ENCODE data around the gene ALK. TPM values are rescaled to one million over a fixed set of nuclear protein-coding genes. Genes with fewer than 3 reads are reported as not detected.

ALK gene
- polyA plus RNA-seq, 2 of the 4 experiments (the other 2 are of a cell fraction) = not detected

- POLR2A ChIA-PET = no interaction called here
- WGBS (ENCODE audit: missing lambda C conversion rate) = 7% methylated on average over 4 of the region's 4 CpGs
- Histone ChIP-seq H3K4me2 (no peak overlapping the region), H3K9me3 (no peaks in the 10 kb centered on the region), H3K27ac (no peak overlapping the region), H3K4me1 (no peaks in the 10 kb centered on the region), H3K4me3 (no peak overlapping the region)
- no peak for TF ChIP-seq ZSCAN20 (CRISPR knock-in tag; IDR thresholded peaks at IDR 0.05)
- no peak for TF ChIP-seq RFX5 (IDR thresholded peaks at IDR 0.05)
- TF ChIP-seq CEBPB (IDR thresholded peaks at IDR 0.05) = no peak
- TF ChIP-seq RCOR1 (IDR thresholded peaks at IDR 0.05; ENCODE audit: low read depth, low read length) = no peak
- TF ChIP-seq JUNB (IDR thresholded peaks at IDR 0.05) = no peak
- no peak for TF ChIP-seq POLR2A (IDR thresholded peaks at IDR 0.05; ENCODE audit: low read length)
- TF ChIP-seq, protein P1, sequence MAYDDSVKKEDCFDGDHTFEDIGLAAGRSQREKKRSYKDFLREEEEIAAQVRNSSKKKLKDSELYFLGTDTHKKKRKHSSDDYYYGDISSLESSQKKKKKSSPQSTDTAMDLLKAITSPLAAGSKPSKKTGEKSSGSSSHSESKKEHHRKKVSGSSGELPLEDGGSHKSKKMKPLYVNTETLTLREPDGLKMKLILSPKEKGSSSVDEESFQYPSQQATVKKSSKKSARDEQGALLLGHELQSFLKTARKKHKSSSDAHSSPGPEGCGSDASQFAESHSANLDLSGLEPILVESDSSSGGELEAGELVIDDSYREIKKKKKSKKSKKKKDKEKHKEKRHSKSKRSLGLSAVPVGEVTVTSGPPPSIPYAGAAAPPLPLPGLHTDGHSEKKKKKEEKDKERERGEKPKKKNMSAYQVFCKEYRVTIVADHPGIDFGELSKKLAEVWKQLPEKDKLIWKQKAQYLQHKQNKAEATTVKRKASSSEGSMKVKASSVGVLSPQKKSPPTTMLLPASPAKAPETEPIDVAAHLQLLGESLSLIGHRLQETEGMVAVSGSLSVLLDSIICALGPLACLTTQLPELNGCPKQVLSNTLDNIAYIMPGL (CRISPR knock-in tag; IDR thresholded peaks at IDR 0.05; ENCODE audit: borderline replicate concordance) = no peak
- TF ChIP-seq TP53 (CRISPR knock-in tag; IDR thresholded peaks at IDR 0.05) = no peak
- TF ChIP-seq, protein P2, sequence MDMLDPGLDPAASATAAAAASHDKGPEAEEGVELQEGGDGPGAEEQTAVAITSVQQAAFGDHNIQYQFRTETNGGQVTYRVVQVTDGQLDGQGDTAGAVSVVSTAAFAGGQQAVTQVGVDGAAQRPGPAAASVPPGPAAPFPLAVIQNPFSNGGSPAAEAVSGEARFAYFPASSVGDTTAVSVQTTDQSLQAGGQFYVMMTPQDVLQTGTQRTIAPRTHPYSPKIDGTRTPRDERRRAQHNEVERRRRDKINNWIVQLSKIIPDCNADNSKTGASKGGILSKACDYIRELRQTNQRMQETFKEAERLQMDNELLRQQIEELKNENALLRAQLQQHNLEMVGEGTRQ (IDR thresholded peaks at IDR 0.05) = no peak
- no peak for TF ChIP-seq RAD21 (conservative IDR thresholded peaks at IDR 0.05 in 1 of 2, IDR thresholded peaks at IDR 0.05 in 1 of 2)
- no peak for TF ChIP-seq NFE2L2 (conservative IDR thresholded peaks at IDR 0.05; ENCODE audit: low read length)
- TF ChIP-seq, protein P3, sequence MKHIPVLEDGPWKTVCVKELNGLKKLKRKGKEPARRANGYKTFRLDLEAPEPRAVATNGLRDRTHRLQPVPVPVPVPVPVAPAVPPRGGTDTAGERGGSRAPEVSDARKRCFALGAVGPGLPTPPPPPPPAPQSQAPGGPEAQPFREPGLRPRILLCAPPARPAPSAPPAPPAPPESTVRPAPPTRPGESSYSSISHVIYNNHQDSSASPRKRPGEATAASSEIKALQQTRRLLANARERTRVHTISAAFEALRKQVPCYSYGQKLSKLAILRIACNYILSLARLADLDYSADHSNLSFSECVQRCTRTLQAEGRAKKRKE (CRISPR knock-in tag; IDR thresholded peaks at IDR 0.05; ENCODE audit: low read depth) = no peak
- no peak for TF ChIP-seq ZFP36 (IDR thresholded peaks at IDR 0.05; ENCODE audit: borderline replicate concordance, partially characterized antibody)
- TF ChIP-seq CHD2 (IDR thresholded peaks at IDR 0.05; ENCODE audit: low read length, partially characterized antibody) = no peak
- TF ChIP-seq KDM1A (IDR thresholded peaks at IDR 0.05; ENCODE audit: low read depth) = no peak
- no peak for TF ChIP-seq HOXB5 (CRISPR knock-in tag; IDR thresholded peaks at IDR 0.05)
- DNase-seq (ENCODE audit: low read depth in 1 of 2, low spot score in 1 of 2) (no peak), FAIRE-seq (no peak), ATAC-seq (no peak)
- CTCF ChIA-PET = interaction anchor here (1.5 kb wide), 1 partner anchor 31 kb away, joined by 5 read pairs; no protein-coding TSS in a partner anchor
Measured at GRCh38 chr2:29487967-29488555, 433.3 kb downstream of the ALK start.

DNA sequence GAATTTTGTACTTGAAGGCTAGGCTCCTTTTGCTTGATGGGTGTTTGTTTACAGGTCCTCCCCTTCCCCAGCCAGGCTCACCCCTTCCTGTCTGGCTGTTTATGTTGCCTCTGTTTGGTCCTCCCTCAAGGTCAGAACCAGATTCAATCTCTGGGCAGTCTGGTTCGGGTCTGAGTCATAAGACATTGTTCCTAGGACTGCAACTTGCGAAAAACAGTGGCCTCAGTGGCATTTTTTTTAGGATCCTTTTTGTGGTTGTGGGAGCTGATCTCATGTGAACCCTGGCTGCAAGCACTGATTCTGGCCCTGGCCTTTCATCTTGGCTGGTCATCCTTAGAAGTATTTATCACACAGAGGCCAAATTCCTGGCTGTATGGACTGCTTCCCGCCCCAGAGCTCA is 435.8 kb downstream of the ALK start:
- no peak overlapping the region for H3K4me2 ChIP-seq
- ChIA-PET POLR2A (no interaction called here), CTCF (interaction anchor here (0.6 to 1.5 kb wide), 3 partner anchors 9 to 848 kb away, joined by 3 to 4 read pairs (median 3); no protein-coding TSS in a partner anchor)
- TF ChIP-seq RNF2 (IDR thresholded peaks at IDR 0.05; ENCODE audit: borderline replicate concordance, low read depth) = no peak
- no peak for TF ChIP-seq SMC3 (IDR thresholded peaks at IDR 0.05)
- TF ChIP-seq ZFP36 (IDR thresholded peaks at IDR 0.05; ENCODE audit: borderline replicate concordance, partially characterized antibody) = no peak
- no peak for TF ChIP-seq PHF8 (IDR thresholded peaks at IDR 0.05; ENCODE audit: borderline replicate concordance, low read depth)
- TF ChIP-seq FOSL2 (IDR thresholded peaks at IDR 0.05) = no peak
- no peak for TF ChIP-seq FOSL2 (CRISPR knock-in tag; IDR thresholded peaks at IDR 0.05)
- TF ChIP-seq, protein P4, sequence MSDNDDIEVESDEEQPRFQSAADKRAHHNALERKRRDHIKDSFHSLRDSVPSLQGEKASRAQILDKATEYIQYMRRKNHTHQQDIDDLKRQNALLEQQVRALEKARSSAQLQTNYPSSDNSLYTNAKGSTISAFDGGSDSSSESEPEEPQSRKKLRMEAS (IDR thresholded peaks at IDR 0.05) = no peak
- no peak for TF ChIP-seq MAFK (IDR thresholded peaks at IDR 0.05; ENCODE audit: partially characterized antibody)
- no peak for TF ChIP-seq CHD4 (IDR thresholded peaks at IDR 0.05; ENCODE audit: borderline replicate concordance)
- TF ChIP-seq BCL3 (IDR thresholded peaks at IDR 0.05) = no peak
- no peak for TF ChIP-seq RARB (CRISPR knock-in tag; IDR thresholded peaks at IDR 0.05)
- TF ChIP-seq ZSCAN20 (CRISPR knock-in tag; IDR thresholded peaks at IDR 0.05) = no peak
- TF ChIP-seq, protein P5, sequence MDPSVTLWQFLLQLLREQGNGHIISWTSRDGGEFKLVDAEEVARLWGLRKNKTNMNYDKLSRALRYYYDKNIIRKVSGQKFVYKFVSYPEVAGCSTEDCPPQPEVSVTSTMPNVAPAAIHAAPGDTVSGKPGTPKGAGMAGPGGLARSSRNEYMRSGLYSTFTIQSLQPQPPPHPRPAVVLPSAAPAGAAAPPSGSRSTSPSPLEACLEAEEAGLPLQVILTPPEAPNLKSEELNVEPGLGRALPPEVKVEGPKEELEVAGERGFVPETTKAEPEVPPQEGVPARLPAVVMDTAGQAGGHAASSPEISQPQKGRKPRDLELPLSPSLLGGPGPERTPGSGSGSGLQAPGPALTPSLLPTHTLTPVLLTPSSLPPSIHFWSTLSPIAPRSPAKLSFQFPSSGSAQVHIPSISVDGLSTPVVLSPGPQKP (IDR thresholded peaks at IDR 0.05; ENCODE audit: low read depth, low read length) = no peak
- TF ChIP-seq, protein P3 (CRISPR knock-in tag; IDR thresholded peaks at IDR 0.05; ENCODE audit: low read depth) = no peak
- no peak for TF ChIP-seq JUN (IDR thresholded peaks at IDR 0.05)
- no peak for TF ChIP-seq KDM1A (IDR thresholded peaks at IDR 0.05; ENCODE audit: low read depth)
- no peak for TF ChIP-seq JUNB (IDR thresholded peaks at IDR 0.05)
- WGBS (ENCODE audit: missing lambda C conversion rate) = 4% methylated on average over 3 of the region's 3 CpGs
- no peak overlapping the region for H3K4me3 ChIP-seq
- H3K9me3 ChIP-seq = no peaks in the 10 kb centered on the region
- ATAC-seq (no peak), FAIRE-seq (no peak), DNase-seq (ENCODE audit: low read depth in 1 of 2, low spot score in 1 of 2) (no peak)
- H3K4me1 ChIP-seq = no peaks in the 10 kb centered on the region
- H3K27ac ChIP-seq = no peak overlapping the region

Measured in A549 (cell line).